Stimulated activated naive CD4-positive, alpha-beta T cell (primary cell): ENCODE measurements around the gene MICAL2.

ENCODE experiments used
- DNase-seq, 6 experiments: peaks; one replicate each; lab custom pipeline; 2025; lab: John Stamatoyannopoulos, UW

MICAL2 gene

GRCh38 chr11:12117611-12118010, 7.2 kb downstream of the MICAL2 start:
- no peak for DNase-seq

GRCh38 chr11:12118949-12119348, 8.6 kb downstream of the MICAL2 start:
- no peak for DNase-seq

- DNase-seq, result no peak
Measured at GRCh38 chr11:12119502-12119901, 9.1 kb downstream of the MICAL2 start.

GRCh38 chr11:12120031-12121008, 9.9 kb downstream of the MICAL2 start:
- DNase-seq, result no peak

GRCh38 chr11:12121011-12121410, 10.6 kb downstream of the MICAL2 start:
- DNase-seq, result no peak

GRCh38 chr11:12121517-12121916, 11.1 kb downstream of the MICAL2 start:
- no peak for DNase-seq

GRCh38 chr11:12122083-12122482, 11.7 kb downstream of the MICAL2 start:
- DNase-seq, result no peak

GRCh38 chr11:12123273-12123672, 12.9 kb downstream of the MICAL2 start:
- DNase-seq, result no peak

- DNase-seq, result no peak
Measured at GRCh38 chr11:12123799-12124198, 13.4 kb downstream of the MICAL2 start.

- no peak for DNase-seq
Measured at GRCh38 chr11:12124306-12124705, 13.9 kb downstream of the MICAL2 start.

GRCh38 chr11:12125609-12126149, 15.3 kb downstream of the MICAL2 start:
- no peak for DNase-seq

- DNase-seq, result no peak
Measured at GRCh38 chr11:12126344-12127019, 16.1 kb downstream of the MICAL2 start.

GRCh38 chr11:12127206-12127898, 17.0 kb downstream of the MICAL2 start:
- no peak for DNase-seq

- no peak for DNase-seq
Measured at GRCh38 chr11:12128301-12128751, 17.9 kb downstream of the MICAL2 start.

GRCh38 chr11:12129227-12129626, 18.8 kb downstream of the MICAL2 start:
- no peak for DNase-seq

- no peak for DNase-seq
Measured at GRCh38 chr11:12130180-12130980, 20.0 kb downstream of the MICAL2 start.

- no peak for DNase-seq
Measured at GRCh38 chr11:12131943-12132789, 21.8 kb downstream of the MICAL2 start.

- DNase-seq, result no peak
Measured at GRCh38 chr11:12132790-12133145, 22.4 kb downstream of the MICAL2 start.

GRCh38 chr11:12133547-12134235, 23.3 kb downstream of the MICAL2 start:
- peak in 3 of 6 experiments; percentile 50 to 61 (median 53) for DNase-seq

- DNase-seq, result peak in 2 of 6 experiments; percentile 8 to 23
Measured at GRCh38 chr11:12134236-12134585, 23.8 kb downstream of the MICAL2 start.
